Gastroesophageal sphincter (tissue), 4 donors: ENCODE data around the gene EMP1. TPM values are rescaled to one million over a fixed set of nuclear protein-coding genes. Genes with fewer than 3 reads are reported as not detected.

Source experiments
- ATAC-seq: fragments of 150-250 bp; one replicate; pipeline ENCODE4 v1.9.1; 2016; ENCODE audit warnings: mild to moderate bottlenecking, moderate library complexity
- H3K27ac ChIP-seq, 4 donors: fragments of 200-600 bp; sonication (generic) in 3 of 4; 1 replicate in 3 of 4; 2 replicates in 1 of 4; pipeline ENCODE4 v1.5.1; 2016 to 2019
- H3K27me3 ChIP-seq: fragments of 200-600 bp; sonication (generic); one replicate; pipeline ENCODE4 v1.5.1; 2019
- H3K36me3 ChIP-seq, 2 donors: fragments of 200-600 bp; sonication (generic); one replicate each; pipeline ENCODE4 v1.5.1; 2019; ENCODE audit warnings: control low read depth in 1 of 2
- H3K4me1 ChIP-seq, 3 donors: fragments of 200-600 bp; sonication (generic); 1 replicate in 2 of 3; 2 replicates in 1 of 3; pipeline ENCODE4 v1.5.1; 2016 to 2019; ENCODE audit warnings: control low read depth in 2 of 3
- H3K4me3 ChIP-seq, 2 donors: fragments of 200-600 bp; sonication (generic); one replicate each; pipeline ENCODE4 v1.5.1; 2019; ENCODE audit warnings: mild to moderate bottlenecking in 1 of 2, moderate library complexity in 1 of 2
- H3K9me3 ChIP-seq, 3 donors: fragments of 200-600 bp; sonication (generic); one replicate each; pipeline ENCODE4 v1.5.1; 2017 to 2019; ENCODE audit warnings: control low read depth in 2 of 3
- CTCF ChIP-seq, 4 experiments: fragments of 200-600 bp in 2 of 4; fragments of 450-650 bp in 2 of 4; sonication (generic) in 1 of 4; IDR thresholded peaks; one replicate each; pipeline ENCODE4 v1.5.1; 2017 to 2019; ENCODE audit warnings: antibody characterized with exemption in 4 of 4, mild to moderate bottlenecking in 2 of 4, moderate library complexity in 2 of 4
- EP300 ChIP-seq: sonication (generic); formaldehyde crosslinking; IDR thresholded peaks from one replicate; pipeline ENCODE4 v1.6.1; 2017; ENCODE audit warnings: antibody characterized with exemption, mild to moderate bottlenecking
- POLR2A ChIP-seq, 2 donors: fragments of 450-650 bp; IDR thresholded peaks; one replicate each; pipeline ENCODE4 v1.6.1; 2017; ENCODE audit warnings: antibody characterized with exemption in 2 of 2, mild to moderate bottlenecking in 2 of 2, moderate library complexity in 1 of 2
- POLR2AphosphoS5 ChIP-seq: sonication (generic); formaldehyde crosslinking; IDR thresholded peaks from one replicate; pipeline ENCODE4 v1.6.1; 2017; ENCODE audit warnings: antibody characterized with exemption
- WGBS, 2 donors: methylation state at CpG; one replicate each; pipeline ENCODE4 v1.1.5; 2018; ENCODE audit warnings: low coverage in 1 of 2; 5-methylcytosine and 5-hydroxymethylcytosine counted together
- total RNA-seq, 4 donors: library from RNA; depleted of rRNA; stranded (reverse); fragments of >200 nt; gene quantifications; one replicate each; pipeline ENCODE4 v1.1.0, GENCODE V29; 2016

The EMP1 gene
- total RNA-seq, 4 donors from 2014 or later = 50.0 to 482 (median 331) TPM

GRCh38 chr12:13218641-13219040 is 22.1 kb downstream of the EMP1 start:
- TF ChIP-seq CTCF (IDR thresholded peaks at IDR 0.05) (no peak), EP300 (no peak), POLR2A (IDR thresholded peaks at IDR 0.05) (no peak)
- 90 to 91% methylated on average over 3 of the region's 3 CpGs for WGBS, 2 donors
- no peak for ATAC-seq
- Histone ChIP-seq H3K27ac (no peak overlapping the region), H3K4me1 (peaks cover 0 to 6% (median 0%) of the 10 kb centered on the region in 3 donors), H3K9me3 (peaks cover 0 to 6% (median 0%) of the 10 kb centered on the region in 3 donors), H3K27me3 (no peaks in the 10 kb centered on the region), H3K4me3 (no peak overlapping the region), H3K36me3 (peaks cover 0 to 50% of the 10 kb centered on the region in 2 donors)

GRCh38 chr12:13219320-13219719 is 22.8 kb downstream of the EMP1 start:
- WGBS, 2 donors = 85 to 98% methylated on average over 3 of the region's 3 CpGs
- peaks cover 0 to 43% of the 10 kb centered on the region in 2 donors for H3K36me3 ChIP-seq

GRCh38 chr12:13220838-13221237 is 24.3 kb downstream of the EMP1 start:
- ATAC-seq = no peak
- no peak overlapping the region for H3K27ac ChIP-seq
- H3K36me3 ChIP-seq = peaks cover 0 to 28% of the 10 kb centered on the region in 2 donors
- 53 to 88% methylated on average over 3 of the region's 3 CpGs for WGBS, 2 donors
- peaks cover 0 to 6% (median 0%) of the 10 kb centered on the region in 3 donors for H3K9me3 ChIP-seq
- no peak overlapping the region for H3K4me3 ChIP-seq
- peaks cover 0 to 6% (median 0%) of the 10 kb centered on the region in 3 donors for H3K4me1 ChIP-seq
- TF ChIP-seq POLR2A (IDR thresholded peaks at IDR 0.05) (no peak), EP300 (no peak), POLR2AphosphoS5 (no peak), CTCF (IDR thresholded peaks at IDR 0.05) (no peak)
- no peaks in the 10 kb centered on the region for H3K27me3 ChIP-seq

More at GRCh38 chr12:13219320-13219719, 22.8 kb downstream of the EMP1 start:
- no peak for ATAC-seq
- Histone ChIP-seq H3K27ac (no peak overlapping the region), H3K4me3 (no peak overlapping the region), H3K27me3 (no peaks in the 10 kb centered on the region), H3K4me1 (peaks cover 0 to 6% (median 0%) of the 10 kb centered on the region in 3 donors), H3K9me3 (peaks cover 0 to 6% (median 0%) of the 10 kb centered on the region in 3 donors)
- TF ChIP-seq POLR2AphosphoS5 (no peak), CTCF (IDR thresholded peaks at IDR 0.05) (no peak), EP300 (no peak), POLR2A (IDR thresholded peaks at IDR 0.05) (no peak)

- TF ChIP-seq POLR2A (IDR thresholded peaks at IDR 0.05) (no peak), EP300 (no peak), CTCF (IDR thresholded peaks at IDR 0.05) (no peak), POLR2AphosphoS5 (no peak)
These were observed 25.6 kb downstream of the EMP1 start for GRCh38 chr12:13222076-13222475.

GRCh38 chr12:13223179-13223804 is 26.8 kb downstream of the EMP1 start:
- Histone ChIP-seq H3K36me3 (peaks cover 0 to 10% of the 10 kb centered on the region in 2 donors), H3K4me1 (peaks cover 0 to 6% (median 0%) of the 10 kb centered on the region in 3 donors), H3K4me3 (no peak overlapping the region), H3K27me3 (no peaks in the 10 kb centered on the region), H3K27ac (no peak overlapping the region), H3K9me3 (peaks cover 0 to 6% (median 0%) of the 10 kb centered on the region in 3 donors)
- WGBS, 2 donors = 50 to 88% methylated on average over 2 to 5 of the region's 5 CpGs
- ATAC-seq = no peak
- no peak for TF ChIP-seq EP300
- TF ChIP-seq POLR2AphosphoS5 = no peak
- no peak for TF ChIP-seq CTCF (IDR thresholded peaks at IDR 0.05)
- TF ChIP-seq POLR2A (IDR thresholded peaks at IDR 0.05) = no peak

More at GRCh38 chr12:13222076-13222475, 25.6 kb downstream of the EMP1 start:
- H3K27ac ChIP-seq = no peak overlapping the region
- ATAC-seq = peak; percentile 26
- H3K4me1 ChIP-seq = peaks cover 0 to 6% (median 0%) of the 10 kb centered on the region in 3 donors
- H3K4me3 ChIP-seq = no peak overlapping the region
- WGBS, 2 donors = 79% methylated on average over 4 of the region's 5 CpGs; no CpG with 5 or more reads in 1 of the 2 donors
- H3K27me3 ChIP-seq = no peaks in the 10 kb centered on the region
- H3K36me3 ChIP-seq = peaks cover 0 to 15% of the 10 kb centered on the region in 2 donors
- H3K9me3 ChIP-seq = peaks cover 0 to 6% (median 0%) of the 10 kb centered on the region in 3 donors
